ENCODE measurements around the gene SPTAN1.

SPTAN1 gene

GRCh38 chr9:128555180-128555721 lies 2.9 kb downstream of the SPTAN1 start:
- peak; percentile 40 for DNase-seq (ENCODE audit: extremely low spot score)
- ChIA-PET CTCF (no interaction called here), POLR2A (interaction anchor here (0.6 to 1.0 kb wide), 2 partner anchors 15 to 80 kb away, joined by 3 read pairs; no protein-coding TSS in a partner anchor)
- no peak for TF ChIP-seq ARNT (IDR thresholded peaks at IDR 0.05)
- TF ChIP-seq FOXA1 (IDR thresholded peaks at IDR 0.05) = no peak
- TF ChIP-seq ELF4 (IDR thresholded peaks at IDR 0.05) = no peak
- TF ChIP-seq ZNF384 (IDR thresholded peaks at IDR 0.05) = no peak
- TF ChIP-seq PKNOX1 (IDR thresholded peaks at IDR 0.05) = peak; percentile 36
- no peak for TF ChIP-seq L3MBTL2 (conservative IDR thresholded peaks at IDR 0.05)
- no peak for TF ChIP-seq SP1 (IDR thresholded peaks at IDR 0.05)
- no peak for TF ChIP-seq FOXK2 (IDR thresholded peaks at IDR 0.05)
- TF ChIP-seq BHLHE40 (IDR thresholded peaks at IDR 0.05; ENCODE audit: borderline replicate concordance) = no peak

GRCh38 chr9:128556276-128556675 lies 3.9 kb downstream of the SPTAN1 start:
- TF ChIP-seq ELF4 (IDR thresholded peaks at IDR 0.05) = no peak
- no peak for TF ChIP-seq FOXA1 (IDR thresholded peaks at IDR 0.05)
- no peak for TF ChIP-seq HDGF (IDR thresholded peaks at IDR 0.05; ENCODE audit: borderline replicate concordance)
- no peak for TF ChIP-seq L3MBTL2 (conservative IDR thresholded peaks at IDR 0.05)
- TF ChIP-seq SP1 (IDR thresholded peaks at IDR 0.05) = no peak
- no peak for TF ChIP-seq PKNOX1 (IDR thresholded peaks at IDR 0.05)
- TF ChIP-seq SUZ12 (IDR thresholded peaks at IDR 0.05) = no peak
- no peak for TF ChIP-seq LEF1 (IDR thresholded peaks at IDR 0.05; ENCODE audit: borderline replicate concordance)
- no peak for TF ChIP-seq BHLHE40 (IDR thresholded peaks at IDR 0.05; ENCODE audit: borderline replicate concordance)
- no peak for TF ChIP-seq TARDBP (IDR thresholded peaks at IDR 0.05)
- no peak for TF ChIP-seq CTBP1 (IDR thresholded peaks at IDR 0.05; ENCODE audit: borderline replicate concordance)
- no peak for TF ChIP-seq ZNF384 (IDR thresholded peaks at IDR 0.05)
- TF ChIP-seq NFRKB (IDR thresholded peaks at IDR 0.05) = no peak
- DNase-seq (ENCODE audit: extremely low spot score) = no peak
- CTCF ChIA-PET = no interaction called here
- POLR2A ChIA-PET = interaction anchor here (0.7 kb wide), 1 partner anchor 10 kb away, joined by 3 read pairs; no protein-coding TSS in a partner anchor

GRCh38 chr9:128556926-128557634 lies 4.7 kb downstream of the SPTAN1 start:
- ChIA-PET CTCF (interaction anchor here (0.6 to 1.0 kb wide), 3 partner anchors 14 to 78 kb away, joined by 3 to 4 read pairs (median 3); no protein-coding TSS in a partner anchor), POLR2A (no interaction called here)
- no peak for DNase-seq (ENCODE audit: extremely low spot score)
- TF ChIP-seq L3MBTL2 (conservative IDR thresholded peaks at IDR 0.05) (no peak), SUZ12 (IDR thresholded peaks at IDR 0.05) (no peak), HDGF (IDR thresholded peaks at IDR 0.05; ENCODE audit: borderline replicate concordance) (no peak), NFRKB (IDR thresholded peaks at IDR 0.05) (no peak)

- ChIA-PET CTCF (interaction anchor here (0.6 to 0.7 kb wide), 2 partner anchors 18 to 139 kb away, joined by 3 to 6 read pairs; no protein-coding TSS in a partner anchor), POLR2A (no interaction called here)
- DNase-seq (ENCODE audit: extremely low spot score) = no peak
- TF ChIP-seq FOXK2 (IDR thresholded peaks at IDR 0.05) (no peak), BHLHE40 (IDR thresholded peaks at IDR 0.05; ENCODE audit: borderline replicate concordance) (no peak), ELF4 (IDR thresholded peaks at IDR 0.05) (no peak), HDGF (IDR thresholded peaks at IDR 0.05; ENCODE audit: borderline replicate concordance) (no peak), L3MBTL2 (conservative IDR thresholded peaks at IDR 0.05) (no peak), TARDBP (IDR thresholded peaks at IDR 0.05) (no peak), SUZ12 (IDR thresholded peaks at IDR 0.05) (no peak), SP1 (IDR thresholded peaks at IDR 0.05) (no peak), FOXM1 (IDR thresholded peaks at IDR 0.05; ENCODE audit: borderline replicate concordance) (no peak), ARNT (IDR thresholded peaks at IDR 0.05) (no peak), FOXA1 (IDR thresholded peaks at IDR 0.05) (no peak), PKNOX1 (IDR thresholded peaks at IDR 0.05) (no peak), ZNF384 (IDR thresholded peaks at IDR 0.05) (no peak), LEF1 (IDR thresholded peaks at IDR 0.05; ENCODE audit: borderline replicate concordance) (no peak), CTBP1 (IDR thresholded peaks at IDR 0.05; ENCODE audit: borderline replicate concordance) (no peak), NFRKB (IDR thresholded peaks at IDR 0.05) (no peak)
These were observed 6.3 kb downstream of the SPTAN1 start for GRCh38 chr9:128558431-128559310.

- CTCF ChIA-PET = no interaction called here
- TF ChIP-seq SUZ12 (IDR thresholded peaks at IDR 0.05) (no peak), BHLHE40 (IDR thresholded peaks at IDR 0.05; ENCODE audit: borderline replicate concordance) (no peak)
- DNase-seq (ENCODE audit: extremely low spot score) = no peak
- POLR2A ChIA-PET = interaction anchor here (0.9 to 1.3 kb wide), 3 partner anchors 9 to 13 kb away, joined by 3 read pairs; partner anchors contain the start of gene SPTAN1
These were observed 13.2 kb downstream of the SPTAN1 start for GRCh38 chr9:128565578-128565977.
